ENCODE results near the gene CENPH.
"Not testable (repeated sequence)": the region's sequence is repeated elsewhere in the genome, so short reads cannot be mapped to it uniquely, and the experiment has no call there.

The CENPH gene

DNA sequence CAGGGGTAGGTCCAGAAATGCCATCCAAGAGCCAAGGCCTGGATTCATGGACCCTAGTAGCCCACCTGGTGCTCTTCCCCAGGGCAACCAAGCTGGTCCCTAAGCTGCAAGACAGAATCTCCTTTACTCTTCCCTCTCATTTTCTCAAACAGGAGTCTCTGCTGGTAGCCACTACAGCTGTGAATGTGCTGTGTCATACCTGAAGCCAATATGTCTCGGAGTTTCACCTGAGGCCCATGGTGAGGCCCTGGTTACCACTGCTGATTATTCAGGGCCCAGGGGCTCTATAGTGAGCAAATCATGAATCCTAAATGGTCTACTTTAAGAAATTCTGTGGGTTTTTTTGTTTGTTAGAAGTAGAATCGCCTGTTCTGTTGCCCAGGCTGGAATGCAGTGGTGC, 61.2 kb downstream of the CENPH start:
- FAIRE-seq: no peak
- no peak for DNase-seq (ENCODE audit: low spot score)

DNA sequence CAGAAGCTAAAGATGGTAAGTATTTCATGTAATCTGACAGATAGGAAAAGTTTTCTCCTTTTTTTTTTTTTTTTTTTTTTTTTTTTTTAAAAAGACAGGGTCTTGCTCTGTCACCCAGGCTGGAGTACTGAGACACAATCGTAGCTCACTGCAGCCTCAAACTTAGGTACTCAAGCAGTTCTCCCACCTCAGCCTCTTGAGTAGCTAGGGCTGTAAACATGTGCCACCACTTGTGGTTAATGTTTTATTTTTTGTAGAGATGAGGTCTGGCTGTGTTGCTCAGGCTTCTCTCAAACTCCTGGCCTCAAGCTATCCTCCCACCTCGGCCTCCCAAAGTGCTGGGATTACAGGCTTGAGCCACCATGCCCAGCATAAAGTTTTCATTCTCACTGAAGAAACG, 63.1 kb downstream of the CENPH start:
- DNase-seq (ENCODE audit: low spot score): no peak
- no peak for FAIRE-seq

DNA sequence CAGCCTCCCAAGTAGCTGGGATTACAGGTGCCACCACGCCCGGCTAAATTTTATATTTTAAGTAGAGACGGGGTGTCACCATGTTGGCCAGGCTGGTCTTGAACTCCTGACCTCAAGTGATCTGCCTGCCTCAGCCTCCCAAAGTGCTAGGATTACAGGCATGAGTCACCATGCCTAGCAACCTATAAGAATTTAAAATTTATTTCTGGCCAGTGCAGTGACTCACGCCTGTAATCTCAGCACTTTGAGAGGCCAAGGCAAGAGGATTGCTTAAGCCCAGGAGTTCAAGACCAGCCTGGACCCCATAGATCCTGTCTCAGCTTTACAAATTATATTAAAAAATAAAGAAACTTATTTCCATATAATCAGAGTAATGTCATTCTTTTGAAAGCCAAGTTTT, 66.6 kb downstream of the CENPH start:
- not testable (repeated sequence) for DNase-seq (ENCODE audit: low spot score); FAIRE-seq

DNA sequence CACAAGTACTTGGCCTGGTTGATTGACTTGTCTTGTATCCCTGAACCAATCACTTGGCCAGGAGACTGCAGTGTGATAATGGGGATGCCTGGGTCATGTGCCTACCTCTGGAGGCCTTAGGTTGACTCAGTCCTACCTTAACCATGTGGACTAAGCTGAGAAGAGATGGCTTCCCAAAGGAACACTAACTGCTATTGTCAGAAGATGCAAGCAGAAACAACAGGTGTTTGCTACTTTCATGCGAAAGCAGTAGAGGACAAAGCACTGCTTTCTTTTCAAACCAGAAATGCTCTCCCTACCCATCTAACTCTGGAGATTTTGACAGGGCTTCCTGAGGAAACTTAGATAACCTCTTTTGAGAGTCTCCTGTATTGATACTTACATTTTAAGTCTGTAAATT, 68.2 kb downstream of the CENPH start:
- DNase-seq (ENCODE audit: low spot score) (no peak), FAIRE-seq (no peak)
